HG02938 (cell line): Measurements from ENCODE around the gene NTRK3.
"Not testable (repeated sequence)": the region's sequence is repeated elsewhere in the genome, so short reads cannot be mapped to it uniquely, and the experiment has no call there.

Experiments used
- ATAC-seq: cut with Tn5 transposase; IDR thresholded peaks from one replicate; pipeline ENCODE4 v1.9.1; 2021; ENCODE audit warnings: mild to moderate bottlenecking, moderate library complexity; ENCODE audit not compliant: unreplicated experiment

NTRK3 gene

GRCh38 chr15:88083811-88084760, 172.5 kb downstream of the NTRK3 start:
- ATAC-seq = no peak

GRCh38 chr15:88080616-88081015, 175.9 kb downstream of the NTRK3 start:
- no peak for ATAC-seq

GRCh38 chr15:88077296-88078020, 179.1 kb downstream of the NTRK3 start:
- ATAC-seq = no peak

GRCh38 chr15:88076328-88076727, 180.2 kb downstream of the NTRK3 start:
- ATAC-seq = no peak

DNA sequence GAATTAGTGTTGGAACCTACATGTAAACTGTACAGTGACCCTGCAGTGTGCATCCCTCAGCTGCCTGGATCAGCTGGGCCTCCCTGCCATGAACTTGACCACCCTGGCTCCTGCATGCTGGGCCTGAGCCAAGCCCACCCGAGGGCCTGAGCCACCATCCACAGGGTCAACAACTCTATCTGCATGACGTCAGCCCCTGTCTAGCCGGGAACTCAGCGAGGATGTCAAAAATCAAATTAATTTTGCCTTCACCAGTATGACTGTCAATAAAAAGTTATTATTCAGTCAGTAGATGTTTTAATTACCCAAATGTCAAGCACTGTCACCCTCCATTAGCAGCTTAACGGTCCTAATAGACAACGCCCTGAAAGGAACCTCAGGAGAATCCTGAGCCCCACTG, 181.4 kb downstream of the NTRK3 start:
- no peak for ATAC-seq

- ATAC-seq = no peak
Observed at GRCh38 chr15:88074386-88074785, 182.2 kb downstream of the NTRK3 start.

DNA sequence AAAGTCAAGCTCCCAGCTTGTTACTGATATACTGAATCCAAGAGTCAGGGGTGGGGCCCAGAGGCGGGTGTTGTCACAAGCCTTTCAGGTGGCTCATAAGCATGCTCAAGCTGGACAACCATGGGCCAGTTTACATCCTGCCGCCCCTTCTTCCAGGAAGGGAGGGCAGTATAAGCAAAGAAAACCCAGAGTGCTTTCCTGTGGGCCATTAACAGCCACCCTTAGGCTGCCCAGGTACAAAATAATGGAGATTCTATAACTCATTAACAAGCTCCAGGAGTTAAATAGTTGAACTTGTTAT, 183.2 kb downstream of the NTRK3 start:
- ATAC-seq = no peak

DNA sequence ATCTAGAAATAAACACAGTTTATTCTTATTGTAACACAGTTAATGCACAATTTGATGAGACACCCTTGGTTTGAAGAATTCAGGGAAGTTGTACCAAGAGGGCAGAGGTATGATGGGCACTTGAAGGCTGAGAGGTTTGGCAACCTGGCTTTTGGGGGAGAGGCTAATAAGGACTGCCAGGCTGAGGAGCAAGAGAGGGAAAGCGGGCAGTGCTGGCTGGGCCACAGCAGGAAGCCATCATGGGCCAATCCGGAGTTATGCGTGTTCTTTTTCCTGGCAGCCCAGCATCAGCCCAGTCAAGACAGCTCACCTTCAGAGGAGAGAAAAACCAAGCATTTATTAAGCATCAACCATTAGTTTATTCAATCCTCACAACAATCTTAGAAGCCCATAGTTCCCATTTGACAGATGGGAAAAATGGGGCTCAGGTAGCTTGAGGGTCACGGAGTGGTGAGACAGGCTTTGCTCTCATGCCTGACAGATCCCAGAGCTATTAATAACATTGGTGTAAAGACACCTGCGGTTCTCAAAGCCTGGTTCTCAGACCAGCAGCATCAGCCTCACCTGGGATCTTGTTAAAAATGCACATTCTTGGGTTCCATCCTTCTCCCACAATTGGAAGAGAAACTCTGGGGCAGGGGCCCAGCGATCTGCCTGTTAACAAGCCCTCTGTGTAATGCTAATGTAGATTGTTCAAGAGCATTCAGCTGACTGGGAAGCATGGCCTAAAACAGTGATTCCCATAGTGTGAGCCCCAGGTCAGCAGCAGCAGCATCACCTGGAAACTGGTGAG, 183.7 kb downstream of the NTRK3 start:
- ATAC-seq = no peak

GRCh38 chr15:88072133-88072532, 184.4 kb downstream of the NTRK3 start:
- not testable (repeated sequence) for ATAC-seq

- no peak for ATAC-seq
Observed at GRCh38 chr15:88071141-88071540, 185.4 kb downstream of the NTRK3 start.

GRCh38 chr15:88069561-88069960, 187.0 kb downstream of the NTRK3 start:
- ATAC-seq = no peak

DNA sequence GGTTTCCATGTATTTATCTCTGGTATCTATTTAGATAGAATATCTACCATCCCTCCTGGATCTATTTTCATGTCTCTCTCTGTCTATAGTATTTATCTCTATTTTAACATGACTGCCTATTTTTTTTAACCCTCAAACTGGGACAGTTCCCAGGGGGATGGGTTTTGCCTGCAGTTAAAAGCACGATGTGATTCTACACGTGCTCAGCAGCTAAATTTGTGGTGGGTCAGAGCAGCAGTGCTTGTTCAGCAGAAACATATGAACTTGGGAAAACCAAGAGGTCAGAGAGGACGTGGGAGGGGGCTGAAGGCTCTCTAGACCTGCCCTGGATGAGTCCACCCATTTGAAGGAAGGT, 189.2 kb downstream of the NTRK3 start:
- ATAC-seq = no peak

GRCh38 chr15:88066636-88067330, 189.8 kb downstream of the NTRK3 start:
- ATAC-seq = no peak

DNA sequence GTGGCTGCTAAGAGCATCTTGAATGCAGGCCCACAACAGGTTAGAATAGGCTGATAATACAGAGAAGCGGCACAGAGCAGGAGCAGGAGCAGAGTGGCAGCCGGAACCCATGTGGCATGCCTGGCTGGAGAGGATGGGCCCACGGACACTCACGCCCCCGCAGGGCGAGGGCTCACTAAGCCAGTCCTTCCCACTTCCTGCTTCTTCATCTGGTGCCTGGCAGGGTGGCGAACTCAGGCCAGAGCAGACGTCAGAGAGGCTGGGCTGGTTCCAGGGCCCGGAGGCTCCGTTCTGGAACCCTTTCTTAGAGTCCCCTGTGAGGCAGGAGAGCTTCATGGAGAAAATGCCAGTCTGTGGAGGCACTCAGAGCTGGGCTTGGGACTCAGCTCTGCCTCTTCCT, 195.1 kb downstream of the NTRK3 start:
- ATAC-seq = no peak

DNA sequence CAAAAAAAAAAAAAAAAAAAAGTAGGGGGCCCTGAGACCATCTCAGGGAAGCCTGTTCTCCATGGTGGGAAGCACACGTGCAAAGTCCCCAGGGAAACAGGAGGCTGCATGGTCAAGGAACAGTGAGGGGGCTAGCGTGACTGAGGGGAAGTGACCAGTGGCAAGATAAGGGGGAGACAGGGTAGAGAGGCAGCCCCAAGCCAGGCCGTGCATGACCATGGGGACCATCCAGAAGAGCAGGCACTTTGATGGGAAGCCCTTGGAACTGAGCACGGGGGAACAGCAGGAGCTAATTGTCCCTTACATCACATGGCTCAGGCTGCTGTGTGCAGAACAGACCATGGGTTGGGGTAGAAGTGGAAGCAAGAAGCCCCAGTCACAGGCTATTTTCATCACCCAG, 196.2 kb downstream of the NTRK3 start:
- ATAC-seq = no peak

DNA sequence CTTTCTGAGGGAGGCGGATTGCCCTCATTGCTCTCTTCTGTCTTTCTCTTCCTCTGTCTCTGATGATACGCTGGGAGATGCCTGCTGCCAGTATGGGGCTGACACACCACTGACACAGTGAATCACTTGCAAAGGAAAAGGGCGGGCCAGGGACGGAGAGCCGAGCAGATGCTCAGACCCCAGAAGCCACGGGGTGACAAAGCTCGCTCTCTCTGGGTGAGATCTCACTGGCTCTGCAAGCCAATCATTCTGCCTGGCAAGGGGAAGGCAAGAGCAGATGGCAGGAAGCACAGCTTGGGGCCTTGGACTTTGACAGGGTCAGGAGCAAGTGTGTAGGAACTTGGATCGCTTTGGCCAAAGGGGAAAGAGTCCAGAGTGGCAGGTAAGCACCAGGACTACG, 198.7 kb downstream of the NTRK3 start:
- no peak for ATAC-seq

GRCh38 chr15:88049506-88049905, 207.0 kb downstream of the NTRK3 start:
- peak; percentile 78 for ATAC-seq

GRCh38 chr15:88048755-88049154, 207.8 kb downstream of the NTRK3 start:
- ATAC-seq = no peak

- ATAC-seq = no peak
Observed at GRCh38 chr15:88048237-88048636, 208.3 kb downstream of the NTRK3 start.

- no peak for ATAC-seq
Observed at GRCh38 chr15:88046576-88047129, 209.9 kb downstream of the NTRK3 start.

- ATAC-seq = no peak
Observed at GRCh38 chr15:88043396-88043795, 213.1 kb downstream of the NTRK3 start.
